ENCODE data around the gene IL21R. TPM values are rescaled to one million over a fixed set of nuclear protein-coding genes. Genes with fewer than 3 reads are reported as not detected.

IL21R gene
- total RNA-seq, 1 donor from 2014 or later = 1.6 TPM

GRCh38 chr16:27458987-27459688 lies 57.2 kb downstream of the IL21R start:
- Histone ChIP-seq H3K27me3 (ENCODE audit: control insufficient read depth, insufficient read depth, low read length) (no peaks in the 10 kb centered on the region), H3K4me3 (ENCODE audit: low read depth, low read length) (no peak overlapping the region), H3K36me3 (ENCODE audit: control insufficient read depth, insufficient read depth, low read length) (peaks cover 4% of the 10 kb centered on the region)
- TF ChIP-seq CTCF (IDR thresholded peaks at IDR 0.05; ENCODE audit: insufficient read depth, low read length, poor library complexity, severe bottlenecking) = no peak
- DNase-seq (ENCODE audit: low read depth) = no peak

DNA sequence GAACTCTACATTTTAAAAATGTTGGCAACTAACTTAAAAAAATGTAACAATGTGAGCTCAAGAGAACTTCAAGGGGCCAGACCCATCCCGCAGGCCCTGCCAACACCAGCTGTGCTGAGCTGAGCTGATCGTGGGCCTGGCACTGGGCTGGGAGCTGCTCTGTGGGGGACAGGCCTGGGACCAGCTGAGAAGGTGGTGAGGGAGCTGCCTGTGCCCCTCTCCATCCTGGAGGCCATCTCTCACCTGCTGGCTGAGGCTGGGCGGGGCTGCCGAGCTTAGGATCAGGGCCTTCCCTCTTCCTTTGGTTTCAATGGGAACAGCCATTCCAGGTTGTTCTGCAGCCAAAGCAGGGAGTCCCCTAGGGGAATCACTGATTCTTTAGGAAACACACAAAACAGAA lies 58.2 kb downstream of the IL21R start:
- H3K4me3 ChIP-seq (ENCODE audit: low read depth, low read length) = no peak overlapping the region
- no peak for DNase-seq (ENCODE audit: low read depth)
- peaks cover 4% of the 10 kb centered on the region for H3K36me3 ChIP-seq (ENCODE audit: control insufficient read depth, insufficient read depth, low read length)
- no peaks in the 10 kb centered on the region for H3K27me3 ChIP-seq (ENCODE audit: control insufficient read depth, insufficient read depth, low read length)
- TF ChIP-seq CTCF (IDR thresholded peaks at IDR 0.05; ENCODE audit: insufficient read depth, low read length, poor library complexity, severe bottlenecking) = no peak

DNA sequence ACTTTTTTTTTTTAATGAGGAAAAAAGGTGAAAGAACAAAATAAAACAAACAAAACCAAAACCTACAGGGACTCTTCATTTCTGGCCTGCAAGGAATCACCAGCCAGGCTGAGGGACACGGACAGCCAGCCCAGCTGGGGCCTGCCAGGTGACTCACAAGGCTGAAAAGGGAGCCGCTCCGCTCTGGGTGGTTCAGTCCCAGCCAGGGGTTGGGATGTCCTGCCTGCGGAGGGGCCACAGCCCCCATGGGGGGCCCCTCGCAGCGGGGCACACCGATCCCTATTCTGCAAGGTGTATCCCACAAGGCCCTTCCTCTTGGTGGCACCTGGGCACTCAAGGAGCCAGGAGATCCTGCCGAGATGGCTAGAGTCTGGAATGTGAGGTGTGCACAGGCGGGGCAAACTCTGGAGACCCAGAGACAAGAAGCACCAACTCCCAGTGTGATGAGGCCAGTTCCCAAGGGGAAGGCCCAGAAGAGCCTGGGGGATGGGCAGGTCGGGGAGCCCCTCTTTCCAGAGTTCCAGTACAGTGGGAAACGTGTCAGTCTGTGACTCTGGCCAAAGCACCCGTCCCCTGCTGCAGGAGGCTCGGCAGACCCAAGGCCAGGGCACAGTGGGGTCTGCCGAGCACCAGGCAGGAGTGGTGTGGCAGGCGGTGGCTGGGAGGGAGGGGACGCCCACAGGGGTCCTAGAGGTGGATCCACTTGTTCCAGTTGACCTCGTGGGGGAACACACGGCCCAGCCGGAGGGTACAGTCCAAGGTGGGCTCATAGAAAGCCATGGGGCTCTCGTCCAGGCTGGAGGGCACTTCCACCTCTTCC lies 58.9 kb downstream of the IL21R start:
- peaks cover 7% of the 10 kb centered on the region for H3K36me3 ChIP-seq (ENCODE audit: control insufficient read depth, insufficient read depth, low read length)
- DNase-seq (ENCODE audit: low read depth) = no peak
- no peak for TF ChIP-seq CTCF (IDR thresholded peaks at IDR 0.05; ENCODE audit: insufficient read depth, low read length, poor library complexity, severe bottlenecking)
- H3K27me3 ChIP-seq (ENCODE audit: control insufficient read depth, insufficient read depth, low read length) = no peaks in the 10 kb centered on the region
- H3K4me3 ChIP-seq (ENCODE audit: low read depth, low read length) = no peak overlapping the region

- no peak overlapping the region for H3K4me3 ChIP-seq (ENCODE audit: low read depth, low read length)
- peaks cover 7% of the 10 kb centered on the region for H3K36me3 ChIP-seq (ENCODE audit: control insufficient read depth, insufficient read depth, low read length)
- TF ChIP-seq CTCF (IDR thresholded peaks at IDR 0.05; ENCODE audit: insufficient read depth, low read length, poor library complexity, severe bottlenecking) = no peak
- DNase-seq (ENCODE audit: low read depth) = no peak
- no peaks in the 10 kb centered on the region for H3K27me3 ChIP-seq (ENCODE audit: control insufficient read depth, insufficient read depth, low read length)
Observed at GRCh38 chr16:27461483-27462171, 59.7 kb downstream of the IL21R start.

GRCh38 chr16:27462200-27462845 lies 60.3 kb downstream of the IL21R start:
- Histone ChIP-seq H3K4me3 (ENCODE audit: low read depth, low read length) (no peak overlapping the region), H3K36me3 (ENCODE audit: control insufficient read depth, insufficient read depth, low read length) (peaks cover 7% of the 10 kb centered on the region), H3K27me3 (ENCODE audit: control insufficient read depth, insufficient read depth, low read length) (no peaks in the 10 kb centered on the region)
- TF ChIP-seq CTCF (IDR thresholded peaks at IDR 0.05; ENCODE audit: insufficient read depth, low read length, poor library complexity, severe bottlenecking) = no peak
- DNase-seq (ENCODE audit: low read depth) = no peak

All from kidney epithelial cell (primary cell).